Activated naive CD4-positive, alpha-beta T cell treated with anti-CD3 and anti-CD28 coated beads, Interleukin-2, amount 50 U/mL, for 24 hours (primary cell): ENCODE measurements around the gene PKP1.

Experiments
- H3K27ac Mint-ChIP-seq: one replicate; pipeline ENCODE4 v1.8.0; 2021; ENCODE audit warnings: mild to moderate bottlenecking, mixed read lengths
- H3K27me3 Mint-ChIP-seq: one replicate; pipeline ENCODE4 v1.8.0; 2021; ENCODE audit warnings: mixed read lengths
- H3K36me3 Mint-ChIP-seq: one replicate; pipeline ENCODE4 v1.8.0; 2021; ENCODE audit warnings: mixed read lengths
- H3K4me1 Mint-ChIP-seq: one replicate; pipeline ENCODE4 v1.8.0; 2021; ENCODE audit warnings: mixed read lengths
- H3K4me3 Mint-ChIP-seq: one replicate; pipeline ENCODE4 v1.8.0; 2021; ENCODE audit warnings: mild to moderate bottlenecking, mixed read lengths
- H3K9me3 Mint-ChIP-seq: one replicate; pipeline ENCODE4 v1.8.0; 2021; ENCODE audit warnings: mixed read lengths

Gene PKP1

GRCh38 chr1:201354151-201354900, 71.0 kb downstream of the PKP1 start:
- Mint-ChIP-seq H3K4me3 (no peak overlapping the region), H3K4me1 (no peaks in the 10 kb centered on the region), H3K36me3 (no peaks in the 10 kb centered on the region), H3K27ac (no peak overlapping the region), H3K9me3 (no peaks in the 10 kb centered on the region), H3K27me3 (peaks cover 11% of the 10 kb centered on the region)

DNA sequence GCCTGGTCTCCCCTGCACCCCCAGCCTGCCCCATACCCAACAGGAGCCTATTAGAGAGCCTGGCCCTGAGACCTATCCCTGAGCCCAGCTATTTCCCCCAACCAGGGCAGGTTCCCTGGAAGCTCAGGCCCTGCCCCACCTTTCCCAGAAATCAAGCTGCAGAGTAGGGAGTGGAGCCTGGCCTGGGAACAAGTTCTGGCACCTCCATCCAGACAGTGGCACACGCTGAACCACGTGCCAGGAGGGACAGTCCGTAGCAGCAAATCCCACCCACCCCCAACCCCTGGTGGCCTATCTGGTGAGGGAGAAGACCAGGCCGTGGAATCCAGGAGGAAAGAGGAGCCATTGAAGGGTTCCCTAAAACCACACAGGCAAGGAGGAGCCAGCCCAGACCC, 71.6 kb downstream of the PKP1 start:
- Mint-ChIP-seq H3K36me3 (no peaks in the 10 kb centered on the region), H3K27ac (no peak overlapping the region), H3K9me3 (no peaks in the 10 kb centered on the region), H3K4me1 (no peaks in the 10 kb centered on the region), H3K4me3 (no peak overlapping the region), H3K27me3 (peaks cover 7% of the 10 kb centered on the region)

DNA sequence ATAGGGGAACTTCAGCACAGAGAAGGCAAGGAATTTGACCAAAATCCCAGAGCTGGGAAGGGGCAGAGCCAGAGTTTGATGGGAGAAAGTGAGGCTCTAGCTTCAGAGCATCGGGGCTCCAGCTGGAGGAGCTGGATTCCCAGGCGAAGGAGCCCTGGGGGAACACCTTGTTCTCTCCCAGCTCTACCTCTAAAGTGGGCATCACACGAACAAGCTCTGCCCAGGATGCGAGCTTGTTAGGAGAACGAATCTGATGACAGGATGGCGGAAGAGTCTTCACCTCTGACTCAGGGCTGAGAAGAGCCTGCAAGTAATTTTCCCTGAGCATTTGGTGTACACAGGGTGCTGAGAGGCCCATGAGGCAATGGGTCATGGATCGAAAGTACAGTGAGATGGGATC, 72.2 kb downstream of the PKP1 start:
- no peaks in the 10 kb centered on the region for H3K4me1 Mint-ChIP-seq
- H3K9me3 Mint-ChIP-seq = no peaks in the 10 kb centered on the region
- no peak overlapping the region for H3K27ac Mint-ChIP-seq
- H3K27me3 Mint-ChIP-seq = peaks cover 7% of the 10 kb centered on the region
- H3K4me3 Mint-ChIP-seq = no peak overlapping the region
- H3K36me3 Mint-ChIP-seq = no peaks in the 10 kb centered on the region

DNA sequence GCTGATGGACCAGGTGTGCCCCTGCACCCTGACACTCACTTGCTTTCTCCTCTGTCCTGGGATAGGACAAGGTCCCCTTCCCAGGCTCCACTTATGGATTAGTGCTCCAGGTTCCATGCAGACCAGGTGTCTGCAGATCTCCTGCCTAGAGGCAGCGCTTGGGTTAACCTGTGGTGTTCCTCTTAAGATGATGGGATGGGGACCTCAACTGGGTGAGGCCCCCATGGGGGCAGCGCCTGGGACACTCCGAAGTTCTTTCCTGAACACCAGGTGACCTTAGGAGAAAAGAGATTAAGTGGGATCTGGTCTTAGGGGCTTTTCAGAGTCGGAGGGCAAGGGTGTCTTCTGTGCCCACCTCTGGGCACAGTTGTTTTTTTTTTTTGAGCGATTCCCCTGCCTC, 72.9 kb downstream of the PKP1 start:
- Mint-ChIP-seq H3K4me1 (no peaks in the 10 kb centered on the region), H3K36me3 (no peaks in the 10 kb centered on the region)

DNA sequence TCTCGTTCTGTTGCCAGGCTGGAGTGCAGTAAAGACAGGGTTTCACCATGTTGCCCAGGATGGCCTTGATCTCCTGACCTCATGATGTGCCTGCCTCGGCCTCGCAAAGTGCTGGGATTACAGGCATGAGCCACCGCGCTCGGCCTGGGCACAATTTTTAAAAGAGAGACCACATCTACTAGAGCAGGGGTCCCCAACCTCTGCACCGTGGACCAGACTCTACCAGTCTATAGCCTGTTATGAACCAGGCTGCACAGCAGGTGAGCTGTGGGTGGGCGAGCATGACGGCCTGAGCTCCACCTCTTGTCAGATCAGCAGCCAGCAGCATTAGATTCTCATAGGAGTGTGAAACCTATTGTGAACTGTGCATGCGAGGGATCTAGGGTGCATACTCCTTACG, 73.4 kb downstream of the PKP1 start:
- no peak overlapping the region for H3K27ac Mint-ChIP-seq
- no peaks in the 10 kb centered on the region for H3K36me3 Mint-ChIP-seq
- H3K9me3 Mint-ChIP-seq = no peaks in the 10 kb centered on the region
- H3K27me3 Mint-ChIP-seq = peaks cover under 1% of the 10 kb centered on the region
- H3K4me3 Mint-ChIP-seq = no peak overlapping the region
- no peaks in the 10 kb centered on the region for H3K4me1 Mint-ChIP-seq

More for the DNA sequence above, 72.9 kb downstream of the PKP1 start:
- no peaks in the 10 kb centered on the region for H3K9me3 Mint-ChIP-seq
- H3K27ac Mint-ChIP-seq = no peak overlapping the region
- H3K4me3 Mint-ChIP-seq = no peak overlapping the region
- peaks cover 4% of the 10 kb centered on the region for H3K27me3 Mint-ChIP-seq

GRCh38 chr1:201357211-201357610, 73.9 kb downstream of the PKP1 start:
- Mint-ChIP-seq H3K9me3 (no peaks in the 10 kb centered on the region), H3K4me3 (no peak overlapping the region), H3K27me3 (peaks cover 1% of the 10 kb centered on the region), H3K4me1 (no peaks in the 10 kb centered on the region), H3K27ac (no peak overlapping the region), H3K36me3 (no peaks in the 10 kb centered on the region)

GRCh38 chr1:201357636-201358348, 74.5 kb downstream of the PKP1 start:
- no peaks in the 10 kb centered on the region for H3K36me3 Mint-ChIP-seq
- peaks cover 1% of the 10 kb centered on the region for H3K27me3 Mint-ChIP-seq
- no peak overlapping the region for H3K27ac Mint-ChIP-seq
- no peaks in the 10 kb centered on the region for H3K4me1 Mint-ChIP-seq
- no peak overlapping the region for H3K4me3 Mint-ChIP-seq
- no peaks in the 10 kb centered on the region for H3K9me3 Mint-ChIP-seq

GRCh38 chr1:201358596-201358995, 75.3 kb downstream of the PKP1 start:
- Mint-ChIP-seq H3K27ac (no peak overlapping the region), H3K36me3 (no peaks in the 10 kb centered on the region), H3K4me3 (no peak overlapping the region), H3K9me3 (no peaks in the 10 kb centered on the region), H3K4me1 (no peaks in the 10 kb centered on the region), H3K27me3 (peaks cover 1% of the 10 kb centered on the region)

GRCh38 chr1:201359031-201359872, 75.9 kb downstream of the PKP1 start:
- Mint-ChIP-seq H3K9me3 (no peaks in the 10 kb centered on the region), H3K27me3 (peaks cover 1% of the 10 kb centered on the region), H3K36me3 (no peaks in the 10 kb centered on the region), H3K4me1 (no peaks in the 10 kb centered on the region), H3K4me3 (no peak overlapping the region), H3K27ac (no peak overlapping the region)

DNA sequence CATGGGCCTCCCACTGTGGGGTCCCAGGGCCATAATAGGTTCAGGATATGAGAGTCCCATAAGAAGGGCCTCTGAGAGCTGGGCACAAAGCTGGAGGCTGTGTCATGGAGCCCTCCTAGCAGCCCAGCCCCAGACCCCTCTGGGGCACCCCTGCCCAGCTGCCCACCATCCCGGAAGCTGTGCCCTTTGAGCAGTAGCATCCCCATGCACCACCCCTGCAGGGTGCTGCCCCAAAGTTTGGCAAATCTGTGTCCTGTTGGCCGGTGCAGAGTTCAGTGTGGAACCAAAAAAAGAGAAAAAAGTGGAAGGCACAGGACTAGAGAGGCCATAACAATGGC, 76.5 kb downstream of the PKP1 start:
- no peak overlapping the region for H3K27ac Mint-ChIP-seq
- H3K27me3 Mint-ChIP-seq = peaks cover 1% of the 10 kb centered on the region

GRCh38 chr1:201360486-201360885, 77.2 kb downstream of the PKP1 start:
- H3K27ac Mint-ChIP-seq = no peak overlapping the region
- no peaks in the 10 kb centered on the region for H3K4me1 Mint-ChIP-seq
- H3K9me3 Mint-ChIP-seq = no peaks in the 10 kb centered on the region
- no peaks in the 10 kb centered on the region for H3K36me3 Mint-ChIP-seq
- H3K4me3 Mint-ChIP-seq = no peak overlapping the region
- peaks cover 1% of the 10 kb centered on the region for H3K27me3 Mint-ChIP-seq

More for the DNA sequence above, 76.5 kb downstream of the PKP1 start:
- Mint-ChIP-seq H3K4me1 (no peaks in the 10 kb centered on the region), H3K9me3 (no peaks in the 10 kb centered on the region), H3K36me3 (no peaks in the 10 kb centered on the region), H3K4me3 (no peak overlapping the region)

GRCh38 chr1:201360901-201361651, 77.8 kb downstream of the PKP1 start:
- H3K36me3 Mint-ChIP-seq = no peaks in the 10 kb centered on the region
- no peak overlapping the region for H3K4me3 Mint-ChIP-seq
- H3K27ac Mint-ChIP-seq = no peak overlapping the region
- H3K4me1 Mint-ChIP-seq = no peaks in the 10 kb centered on the region
- H3K27me3 Mint-ChIP-seq = peaks cover 1% of the 10 kb centered on the region
- no peaks in the 10 kb centered on the region for H3K9me3 Mint-ChIP-seq

DNA sequence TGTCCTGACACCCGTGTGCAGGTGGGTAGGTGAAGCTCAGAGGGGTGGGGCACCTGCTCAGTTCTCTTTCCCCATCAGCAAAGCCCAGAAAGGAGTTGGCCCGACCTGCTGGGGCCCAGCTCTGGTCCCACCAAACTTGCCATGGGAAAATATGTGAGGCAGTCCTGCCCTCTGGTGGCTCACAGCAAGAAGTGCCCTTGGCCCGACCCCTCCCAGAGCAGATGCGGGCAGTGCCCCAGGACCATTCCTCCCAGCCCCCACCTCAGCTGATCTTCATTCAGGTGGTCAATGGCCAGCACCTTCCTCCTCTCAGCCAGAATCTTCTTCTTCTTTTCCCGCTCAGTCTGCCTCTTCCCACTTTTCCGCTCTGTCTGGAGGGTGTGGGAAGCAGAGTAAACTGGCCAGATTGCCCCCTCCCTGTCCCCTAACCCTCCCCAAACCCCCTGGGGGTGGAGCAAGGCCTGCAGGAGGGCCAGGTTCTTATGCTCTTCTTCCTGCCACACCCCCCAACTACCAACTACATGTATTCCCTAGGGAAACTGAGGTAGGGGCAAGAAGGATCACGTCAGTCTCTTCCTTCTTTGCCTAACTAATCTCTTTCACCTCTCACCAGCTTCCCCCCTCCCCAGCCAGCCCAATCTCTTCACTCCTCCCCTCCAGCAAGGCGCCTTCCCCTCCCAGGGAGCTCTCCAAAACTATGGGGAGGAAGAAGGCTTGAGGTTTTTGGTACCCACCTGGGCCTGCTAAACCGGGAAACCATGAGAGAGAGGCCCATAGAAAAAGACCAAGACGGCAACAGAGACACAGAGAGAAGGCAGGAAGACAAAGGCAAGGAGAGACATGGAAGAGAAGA, 78.6 kb downstream of the PKP1 start:
- peaks cover 1% of the 10 kb centered on the region for H3K27me3 Mint-ChIP-seq
- H3K36me3 Mint-ChIP-seq = no peaks in the 10 kb centered on the region
- no peak overlapping the region for H3K4me3 Mint-ChIP-seq
- no peaks in the 10 kb centered on the region for H3K4me1 Mint-ChIP-seq
- no peak overlapping the region for H3K27ac Mint-ChIP-seq
- no peaks in the 10 kb centered on the region for H3K9me3 Mint-ChIP-seq

DNA sequence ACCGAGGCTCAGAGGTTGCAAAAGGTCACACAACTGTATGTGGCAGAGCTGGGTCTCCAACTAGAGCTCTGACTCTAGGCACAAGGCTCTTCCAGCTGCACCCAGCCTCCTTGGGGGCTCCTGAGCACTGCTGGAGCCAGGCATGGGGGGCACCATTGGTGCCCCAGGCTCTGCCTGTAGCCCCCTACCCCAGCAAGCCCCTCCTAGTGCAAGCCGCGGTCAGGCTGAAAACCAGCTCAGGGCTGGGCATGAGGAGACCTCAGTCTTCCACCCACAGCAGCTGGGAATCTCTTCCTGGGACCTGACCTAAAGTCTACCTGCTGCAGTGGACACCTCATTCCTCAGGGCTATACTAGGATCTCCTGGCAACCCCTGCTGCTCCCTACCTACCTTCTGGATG, 79.6 kb downstream of the PKP1 start:
- H3K36me3 Mint-ChIP-seq = no peaks in the 10 kb centered on the region
- no peak overlapping the region for H3K4me3 Mint-ChIP-seq
- peaks cover 1% of the 10 kb centered on the region for H3K27me3 Mint-ChIP-seq
- no peaks in the 10 kb centered on the region for H3K9me3 Mint-ChIP-seq
- H3K4me1 Mint-ChIP-seq = no peaks in the 10 kb centered on the region
- H3K27ac Mint-ChIP-seq = no peak overlapping the region

DNA sequence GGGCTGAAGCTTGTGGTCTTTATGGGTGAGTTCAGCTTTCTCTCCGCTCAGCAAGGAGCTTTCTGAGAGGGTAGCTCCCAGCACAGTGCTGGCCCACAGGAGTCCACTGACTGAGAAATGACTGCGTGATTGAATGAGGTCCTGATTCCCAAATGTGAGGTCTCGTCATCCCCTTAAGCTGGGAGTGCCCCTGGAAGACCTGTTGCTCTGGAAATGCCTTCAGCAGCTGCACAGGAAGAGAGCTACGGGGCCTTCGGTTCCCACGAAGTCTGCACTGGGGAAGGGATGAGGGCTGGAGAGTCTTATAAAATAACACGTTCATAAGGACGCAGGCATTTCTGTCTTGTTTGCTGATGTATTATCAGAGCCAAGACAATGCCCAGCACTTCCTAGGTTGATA, 80.2 kb downstream of the PKP1 start:
- no peaks in the 10 kb centered on the region for H3K9me3 Mint-ChIP-seq
- no peak overlapping the region for H3K27ac Mint-ChIP-seq
- H3K4me1 Mint-ChIP-seq = no peaks in the 10 kb centered on the region
- peaks cover 1% of the 10 kb centered on the region for H3K27me3 Mint-ChIP-seq
- H3K36me3 Mint-ChIP-seq = no peaks in the 10 kb centered on the region
- H3K4me3 Mint-ChIP-seq = no peak overlapping the region
